Endothelial cell of umbilical vein (primary cell): ENCODE data around the gene PDE4B. TPM values are rescaled to one million over a fixed set of nuclear protein-coding genes. Genes with fewer than 3 reads are reported as not detected.

Experiments used
- BruUV-seq: library from RNA; stranded (reverse); fragments of 400-500 nt; replicated peaks from 2 replicates; lab custom pipeline; 2021; lab: Mats Ljungman, UMichigan
- CTCF ChIA-PET: fragments of 300-600, 350-600 bp; sonication (Branson Sonifier 250); formaldehyde crosslinking; loops from one replicate; lab custom pipeline; 2021; ENCODE audit warnings: antibody characterized with exemption, inconsistent platforms; lab: Charles Lee
- POLR2A ChIA-PET: fragments of 300-600, 350-600 bp; sonication (Branson Sonifier 250); formaldehyde crosslinking; loops from one replicate; lab custom pipeline; 2021; ENCODE audit warnings: antibody characterized with exemption, inconsistent platforms; lab: Charles Lee
- DNase-seq: peaks from one replicate; pipeline ENCODE4 v3.0.0-alpha.2; 2011; ENCODE audit warnings: low read depth, low spot score
- FAIRE-seq: peaks from 2 replicates; lab custom pipeline; 2011; peaks lifted over from hg19 to GRCh38; lab: Jason Lieb, UNC
- H2AFZ ChIP-seq: 2 replicates; pipeline ENCODE4 v1.6.0; 2012; ENCODE audit warnings: low read depth, low read length, control low read depth, inconsistent platforms
- H3K27ac ChIP-seq: 2 replicates; pipeline ENCODE4 v1.5.1; 2011; ENCODE audit warnings: low read depth, mild to moderate bottlenecking, control low read depth, low read length, moderate library complexity; ENCODE audit not compliant: insufficient read depth
- H3K27me3 ChIP-seq, 2 experiments: 2 replicates each; pipeline versions ENCODE4 v1.6.0 to v1.6.1; 2011; ENCODE audit warnings: low read length in 2 of 2, mixed read lengths in 1 of 2; ENCODE audit not compliant: control insufficient read depth in 2 of 2, insufficient read depth in 2 of 2
- H3K36me3 ChIP-seq, 2 experiments: 2 replicates in 1 of 2; 3 replicates in 1 of 2; pipeline ENCODE4 v1.5.1; 2011; ENCODE audit warnings: low read length in 2 of 2, mild to moderate bottlenecking in 1 of 2, moderate library complexity in 1 of 2; ENCODE audit not compliant: control insufficient read depth in 2 of 2, insufficient read depth in 2 of 2; ENCODE audit errors: extremely low read depth in 1 of 2
- H3K4me1 ChIP-seq: 3 replicates; pipeline ENCODE4 v1.5.1; 2011; ENCODE audit warnings: mild to moderate bottlenecking, low read length; ENCODE audit not compliant: control insufficient read depth, insufficient read depth; ENCODE audit errors: extremely low read depth
- H3K4me2 ChIP-seq: 2 replicates; pipeline ENCODE4 v1.6.1; 2011; ENCODE audit warnings: low read length, control low read depth, mixed read lengths; ENCODE audit not compliant: insufficient read depth
- H3K4me3 ChIP-seq, 3 experiments: fragments of 200-600 bp in 1 of 3; sonication (generic), shearing (Covaris generic) in 1 of 3; replicated peaks in 1 of 3; 2 replicates each; pipeline ENCODE4 v1.5.1; 2011 to 2016; ENCODE audit warnings: control low read depth in 3 of 3, low read length in 3 of 3, mild to moderate bottlenecking in 2 of 3, inconsistent platforms in 1 of 3, low read depth in 1 of 3, moderate library complexity in 1 of 3; ENCODE audit not compliant: insufficient read depth in 1 of 3
- H3K79me2 ChIP-seq: 2 replicates; pipeline ENCODE4 v1.6.0; 2012; ENCODE audit warnings: low read length, inconsistent platforms; ENCODE audit not compliant: control insufficient read depth, insufficient read depth
- H3K9ac ChIP-seq: replicated peaks from 2 replicates; pipeline ENCODE3; 2011; ENCODE audit warnings: low read length, control low read depth; ENCODE audit not compliant: insufficient read depth; ENCODE audit errors: extremely low read depth
- H3K9me1 ChIP-seq: replicated peaks from 3 replicates; pipeline ENCODE4 v1.6.0; 2011; ENCODE audit warnings: mild to moderate bottlenecking, low read length; ENCODE audit not compliant: control insufficient read depth, insufficient read depth; ENCODE audit errors: extremely low read depth
- H3K9me3 ChIP-seq: replicated peaks from 2 replicates; pipeline ENCODE4 v1.5.1; 2012; ENCODE audit warnings: low read length, inconsistent platforms; ENCODE audit not compliant: control insufficient read depth, insufficient read depth
- H4K20me1 ChIP-seq: replicated peaks from 2 replicates; pipeline ENCODE3; 2011; ENCODE audit warnings: mild to moderate bottlenecking, low read length; ENCODE audit not compliant: control insufficient read depth, insufficient read depth; ENCODE audit errors: extremely low read depth
- CTCF ChIP-seq, 2 donors: IDR thresholded peaks; 1 replicate in 1 of 2; 2 replicates in 1 of 2; pipeline ENCODE4 v1.5.1; 2011; ENCODE audit warnings: low read length in 2 of 2, mild to moderate bottlenecking in 2 of 2, moderate library complexity in 2 of 2, control low read depth in 1 of 2, inconsistent platforms in 1 of 2, low read depth in 1 of 2; ENCODE audit not compliant: insufficient read depth in 1 of 2; ENCODE audit errors: extremely low read depth in 1 of 2
- EZH2 ChIP-seq: IDR thresholded peaks from 2 replicates; pipeline ENCODE4 v1.6.1; 2012; ENCODE audit warnings: borderline replicate concordance, low read depth, mild to moderate bottlenecking, moderate library complexity, low read length, inconsistent platforms; ENCODE audit not compliant: severe bottlenecking
- FOS ChIP-seq: IDR thresholded peaks from 2 replicates; pipeline ENCODE4 v1.6.1; 2011; ENCODE audit warnings: mild to moderate bottlenecking, low read length, moderate library complexity, borderline replicate concordance; ENCODE audit not compliant: insufficient read depth
- GATA2 ChIP-seq: IDR thresholded peaks from 2 replicates; pipeline ENCODE4 v1.7.0; 2011; ENCODE audit warnings: low read depth, mild to moderate bottlenecking, moderate library complexity, mixed read lengths, low read length; ENCODE audit not compliant: insufficient read length, insufficient read depth
- JUN ChIP-seq: IDR thresholded peaks from 2 replicates; pipeline ENCODE4 v1.6.1; 2011; ENCODE audit warnings: borderline replicate concordance, low read depth; ENCODE audit not compliant: insufficient read length, insufficient read depth
- MAX ChIP-seq: IDR thresholded peaks from 2 replicates; pipeline ENCODE4 v1.6.1; 2011; ENCODE audit not compliant: insufficient read depth, insufficient read length
- MYC ChIP-seq: IDR thresholded peaks from one replicate; pipeline ENCODE4 v1.6.1; 2011; ENCODE audit warnings: mild to moderate bottlenecking, low read depth, low read length
- POLR2A ChIP-seq: IDR thresholded peaks from 2 replicates; pipeline ENCODE4 v1.6.1; 2012; ENCODE audit warnings: low read depth, mild to moderate bottlenecking, control low read depth, low read length
- POLR2AphosphoS5 ChIP-seq: IDR thresholded peaks from 2 replicates; pipeline ENCODE4 v1.6.1; 2012; ENCODE audit warnings: low read depth, mild to moderate bottlenecking, control low read depth, low read length, moderate library complexity; ENCODE audit not compliant: insufficient read depth
- dilution Hi-C: fragments of 300-500 bp; cut with MboI; formaldehyde crosslinking; loops from one replicate; pipeline ENCODE4 v1.15.0; 2019; ENCODE audit warnings: low sequenced_read_pairs; ENCODE audit not compliant: extremely low pct_ligation_motif_present
- intact Hi-C: fragments of 100-400 bp; cut with micrococcal nuclease; formaldehyde crosslinking; loops from one replicate; pipeline ENCODE4 v1.10.0; 2022
- polyA plus RNA-seq, 4 experiments: library from polyadenylated mRNA; depleted of rRNA in 3 of 4; stranded (reverse) in 3 of 4; unstranded in 1 of 4; fragments of >200 nt; gene quantifications; 2 replicates each; pipeline versions ENCODE4 v1.2.1 to v1.2.3, GENCODE V29; 2011 to 2012; ENCODE audit warnings: missing spikeins in 1 of 4
- total RNA-seq: library from RNA; stranded (reverse); gene quantifications from 2 replicates; pipeline ENCODE4 v1.2.3, GENCODE V29; 2021

The PDE4B gene
- total and polyA plus RNA-seq, 2 donors (not counting 3 experiments of a cell fraction or from before 2014, with no cell fraction given): 63.5 to 69.8 TPM

- TF ChIP-seq POLR2A: no peak
- no peak for TF ChIP-seq MYC
- TF ChIP-seq FOS: no peak
- no peak for TF ChIP-seq MAX
- no peak for TF ChIP-seq GATA2
- no peak for TF ChIP-seq JUN
- no peak for TF ChIP-seq EZH2
- no peak for TF ChIP-seq CTCF (IDR thresholded peaks at IDR 0.05; ENCODE audit: extremely low read depth in 1 of 2, insufficient read depth in 1 of 2, low read depth in 1 of 2, low read length in 2 of 2)
- no peak for TF ChIP-seq POLR2AphosphoS5
- dilution Hi-C loops (no loop called here), intact Hi-C loops (no loop called here)
- Histone ChIP-seq H3K9ac (no peak overlapping the region), H4K20me1 (no peaks in the 10 kb centered on the region), H3K27me3 (no peaks in the 10 kb centered on the region), H3K79me2 (no peaks in the 10 kb centered on the region), H3K4me1 (peaks cover 3% of the 10 kb centered on the region), H3K36me3 (no peaks in the 10 kb centered on the region), H3K27ac (no peak overlapping the region), H3K4me2 (no peak overlapping the region), H2AFZ (no peak overlapping the region), H3K4me3 (no peak overlapping the region), H3K9me1 (no peaks in the 10 kb centered on the region), H3K9me3 (no peaks in the 10 kb centered on the region)
- DNase-seq: no peak
- CTCF ChIA-PET: interaction anchor here (2.0 kb wide), 1 partner anchor 11 kb away, joined by 7 read pairs; no protein-coding TSS in a partner anchor
- no peak for FAIRE-seq
- POLR2A ChIA-PET: no interaction called here
- no TSS peak for BruUV-seq
Observed at GRCh38 chr1:66283622-66284041, 490.9 kb downstream of the PDE4B start.
